WTC11 (cell line): ENCODE data around the gene KIF17. TPM values are rescaled to one million over a fixed set of nuclear protein-coding genes. Genes with fewer than 3 reads are reported as not detected.
A peak's percentile ranks its signal among the peaks of the same experiment; 100 is the strongest.

Experiments used
- ATAC-seq: fragments of 200-7000 bp; cut with Tn5 transposase; 2 replicates; pipeline ENCODE4 v1.10.0; 2021; ENCODE audit warnings: mild to moderate bottlenecking, moderate library complexity
- CTCF ChIA-PET: fragments of 300-600 bp; sonication (Branson Sonifier 250); formaldehyde crosslinking; loops from one replicate; lab custom pipeline; 2021; ENCODE audit warnings: antibody characterized with exemption; lab: Charles Lee
- POLR2A ChIA-PET: fragments of 350-600 bp; sonication (Branson Sonifier 250); formaldehyde crosslinking; loops from one replicate; lab custom pipeline; 2021; ENCODE audit warnings: antibody characterized with exemption; lab: Charles Lee
- DNase-seq: peaks from one replicate; pipeline ENCODE4 v3.0.0; 2021; ENCODE audit warnings: low spot score
- H3K27ac Mint-ChIP-seq: 2 replicates; pipeline ENCODE4 v1.8.0; 2021; ENCODE audit warnings: mixed read lengths
- H3K27me3 Mint-ChIP-seq: 2 replicates; pipeline ENCODE4 v1.8.0; 2021; ENCODE audit warnings: low read depth, mild to moderate bottlenecking, moderate library complexity, mixed read lengths
- H3K36me3 Mint-ChIP-seq: 2 replicates; pipeline ENCODE4 v1.8.0; 2021; ENCODE audit warnings: mixed read lengths
- H3K4me1 Mint-ChIP-seq: 2 replicates; pipeline ENCODE4 v1.8.0; 2022; ENCODE audit warnings: mixed read lengths
- H3K4me3 Mint-ChIP-seq: 2 replicates; pipeline ENCODE4 v1.8.0; 2021; ENCODE audit warnings: mild to moderate bottlenecking, moderate library complexity, mixed read lengths
- H3K9me3 Mint-ChIP-seq: 2 replicates; pipeline ENCODE4 v1.8.0; 2021; ENCODE audit warnings: mixed read lengths
- CBFB ChIP-seq: sonication (generic); formaldehyde crosslinking; IDR thresholded peaks from 2 replicates; pipeline ENCODE4 v1.8.1; 2022; ENCODE audit warnings: mild to moderate bottlenecking, low read depth, missing genetic modification reagents
- E2F4 ChIP-seq: sonication (generic); formaldehyde crosslinking; IDR thresholded peaks from 2 replicates; pipeline ENCODE4 v1.8.1; 2022; ENCODE audit warnings: low read depth, mild to moderate bottlenecking, moderate library complexity, missing genetic modification reagents, borderline replicate concordance
- ETV6 ChIP-seq: sonication (generic); formaldehyde crosslinking; IDR thresholded peaks from 2 replicates; pipeline ENCODE4 v1.8.1; 2022; ENCODE audit warnings: mild to moderate bottlenecking, missing genetic modification reagents
- FOXJ3 ChIP-seq: sonication (generic); formaldehyde crosslinking; IDR thresholded peaks from 2 replicates; pipeline ENCODE4 v1.9.0; 2021; ENCODE audit warnings: missing genetic modification reagents, mild to moderate bottlenecking, borderline replicate concordance
- FOXP1 ChIP-seq: sonication (generic); formaldehyde crosslinking; IDR thresholded peaks from 2 replicates; pipeline ENCODE4 v1.8.0; 2022; ENCODE audit warnings: missing genetic modification reagents, mild to moderate bottlenecking, moderate library complexity, borderline replicate concordance
- GRHL2 ChIP-seq: fragments of 250-450 bp; sonication (Bioruptor Pico); IDR thresholded peaks from 2 replicates; pipeline ENCODE4 v1.8.0; 2022; ENCODE audit warnings: mild to moderate bottlenecking, moderate library complexity; ENCODE audit not compliant: insufficient replicate concordance, severe bottlenecking
- IRF2 ChIP-seq: sonication (generic); formaldehyde crosslinking; IDR thresholded peaks from 2 replicates; pipeline ENCODE4 v1.8.0; 2022; ENCODE audit warnings: low read depth, missing genetic modification reagents, borderline replicate concordance
- KAT7 ChIP-seq: sonication (generic); formaldehyde crosslinking; IDR thresholded peaks from 2 replicates; pipeline ENCODE4 v1.8.1; 2023; ENCODE audit warnings: missing genetic modification reagents, mild to moderate bottlenecking, borderline replicate concordance
- NFATC4 ChIP-seq: fragments of 250-450 bp; sonication (Bioruptor Pico); IDR thresholded peaks from 2 replicates; pipeline ENCODE4 v1.9.0; 2021; ENCODE audit warnings: mild to moderate bottlenecking
- STAT6 ChIP-seq: sonication (generic); formaldehyde crosslinking; conservative IDR thresholded peaks from 2 replicates; pipeline ENCODE4 v1.8.1; 2023; ENCODE audit warnings: mild to moderate bottlenecking, low read depth, missing genetic modification reagents, moderate library complexity
- TEAD1 ChIP-seq: sonication (generic); formaldehyde crosslinking; IDR thresholded peaks from 2 replicates; pipeline ENCODE4 v1.8.0; 2022; ENCODE audit warnings: mild to moderate bottlenecking, missing genetic modification reagents
- TEAD4 ChIP-seq: sonication (generic); formaldehyde crosslinking; IDR thresholded peaks from 2 replicates; pipeline ENCODE4 v1.8.0; 2022; ENCODE audit warnings: mild to moderate bottlenecking, missing genetic modification reagents
- TP53 ChIP-seq: sonication (generic); formaldehyde crosslinking; IDR thresholded peaks from 2 replicates; pipeline ENCODE4 v1.8.1; 2023; ENCODE audit warnings: mild to moderate bottlenecking, missing genetic modification reagents
- USF1 ChIP-seq: sonication (generic); formaldehyde crosslinking; IDR thresholded peaks from 2 replicates; pipeline ENCODE4 v1.8.0; 2022; ENCODE audit warnings: mild to moderate bottlenecking, missing genetic modification reagents
- ZBTB43 ChIP-seq: sonication (generic); formaldehyde crosslinking; IDR thresholded peaks from 2 replicates; pipeline ENCODE4 v1.8.1; 2023; ENCODE audit warnings: mild to moderate bottlenecking, missing genetic modification reagents
- ZNF138 ChIP-seq: sonication (generic); formaldehyde crosslinking; conservative IDR thresholded peaks from 2 replicates; pipeline ENCODE4 v1.8.1; 2022; ENCODE audit warnings: mild to moderate bottlenecking, moderate library complexity, missing genetic modification reagents
- ZNF219 ChIP-seq: sonication (generic); formaldehyde crosslinking; IDR thresholded peaks from 2 replicates; pipeline ENCODE4 v1.8.0; 2023; ENCODE audit warnings: missing genetic modification reagents, mild to moderate bottlenecking, borderline replicate concordance
- ZNF416 ChIP-seq: fragments of 250-450 bp; sonication (Bioruptor Pico); IDR thresholded peaks from 2 replicates; pipeline ENCODE4 v1.9.0; 2021; ENCODE audit warnings: mild to moderate bottlenecking, inconsistent platforms
- ZNF425 ChIP-seq: fragments of 250-450 bp; sonication (Bioruptor Pico); conservative IDR thresholded peaks from 2 replicates; pipeline ENCODE4 v1.9.0; 2021; ENCODE audit warnings: mild to moderate bottlenecking
- ZNF532 ChIP-seq: fragments of 250-450 bp; sonication (Bioruptor Pico); IDR thresholded peaks from 2 replicates; pipeline ENCODE4 v1.9.0; 2021; ENCODE audit warnings: mild to moderate bottlenecking, borderline replicate concordance
- total RNA-seq: library from RNA; stranded (reverse); gene quantifications from 3 replicates; pipeline ENCODE4 v1.2.3, GENCODE V29; 2021
- TF ChIP-seq, protein P1 (sequence below): sonication (generic); formaldehyde crosslinking; IDR thresholded peaks from 2 replicates; pipeline ENCODE4 v1.8.1; 2023; ENCODE audit warnings: mild to moderate bottlenecking, missing genetic modification reagents
- TF ChIP-seq, protein P2 (sequence below): sonication (generic); formaldehyde crosslinking; IDR thresholded peaks from 2 replicates; pipeline ENCODE4 v1.8.0; 2023; ENCODE audit warnings: missing genetic modification reagents

KIF17 gene
- total RNA-seq, 1 experiment from 2014 or later = 8.1 TPM

- H3K27me3 Mint-ChIP-seq = peaks cover 55% of the 10 kb centered on the region
- DNase-seq (peak; percentile 86), ATAC-seq (peak; percentile 82)
- peaks cover 36% of the 10 kb centered on the region for H3K4me1 Mint-ChIP-seq
- H3K36me3 Mint-ChIP-seq = no peaks in the 10 kb centered on the region
- H3K27ac Mint-ChIP-seq = no peak overlapping the region
- H3K4me3 Mint-ChIP-seq = peak overlapping the region; percentile 87
- H3K9me3 Mint-ChIP-seq = no peaks in the 10 kb centered on the region
- ChIA-PET CTCF (interaction anchor here (0.6 to 9.0 kb wide), 4 partner anchors 14 to 463 kb away, joined by 3 to 124 read pairs (median 8); partner anchors contain the start of gene KIF17), POLR2A (interaction anchor here (1.1 to 3.4 kb wide), 2 partner anchors 35 to 55 kb away, joined by 3 to 14 read pairs; partner anchors contain the start of gene HP1BP3)
- TF ChIP-seq TEAD4 (no peak), CBFB (no peak), ZNF532 (CRISPR knock-in tag) (no peak), ZBTB43 (CRISPR knock-in tag) (no peak), ZNF425 (CRISPR knock-in tag) (no peak), E2F4 (CRISPR knock-in tag) (no peak), ETV6 (0 out of 2 replicates have a peak, but pooled peaks have one; percentile 38), ZNF416 (CRISPR knock-in tag) (no peak), ZNF219 (CRISPR knock-in tag) (no peak), FOXP1 (CRISPR knock-in tag) (no peak), STAT6 (no peak), FOXJ3 (CRISPR knock-in tag) (no peak), KAT7 (CRISPR knock-in tag) (no peak), USF1 (no peak), NFATC4 (CRISPR knock-in tag) (no peak), ZNF138 (CRISPR knock-in tag) (no peak), TEAD1 (CRISPR knock-in tag) (peak; percentile 45; the same call in 1 of the 2 replicates), GRHL2 (CRISPR knock-in tag) (no peak), IRF2 (CRISPR knock-in tag) (no peak), TP53 (no peak)
- TF ChIP-seq, protein P1, sequence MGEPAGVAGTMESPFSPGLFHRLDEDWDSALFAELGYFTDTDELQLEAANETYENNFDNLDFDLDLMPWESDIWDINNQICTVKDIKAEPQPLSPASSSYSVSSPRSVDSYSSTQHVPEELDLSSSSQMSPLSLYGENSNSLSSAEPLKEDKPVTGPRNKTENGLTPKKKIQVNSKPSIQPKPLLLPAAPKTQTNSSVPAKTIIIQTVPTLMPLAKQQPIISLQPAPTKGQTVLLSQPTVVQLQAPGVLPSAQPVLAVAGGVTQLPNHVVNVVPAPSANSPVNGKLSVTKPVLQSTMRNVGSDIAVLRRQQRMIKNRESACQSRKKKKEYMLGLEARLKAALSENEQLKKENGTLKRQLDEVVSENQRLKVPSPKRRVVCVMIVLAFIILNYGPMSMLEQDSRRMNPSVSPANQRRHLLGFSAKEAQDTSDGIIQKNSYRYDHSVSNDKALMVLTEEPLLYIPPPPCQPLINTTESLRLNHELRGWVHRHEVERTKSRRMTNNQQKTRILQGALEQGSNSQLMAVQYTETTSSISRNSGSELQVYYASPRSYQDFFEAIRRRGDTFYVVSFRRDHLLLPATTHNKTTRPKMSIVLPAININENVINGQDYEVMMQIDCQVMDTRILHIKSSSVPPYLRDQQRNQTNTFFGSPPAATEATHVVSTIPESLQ (CRISPR knock-in tag) = no peak
- TF ChIP-seq, protein P2, sequence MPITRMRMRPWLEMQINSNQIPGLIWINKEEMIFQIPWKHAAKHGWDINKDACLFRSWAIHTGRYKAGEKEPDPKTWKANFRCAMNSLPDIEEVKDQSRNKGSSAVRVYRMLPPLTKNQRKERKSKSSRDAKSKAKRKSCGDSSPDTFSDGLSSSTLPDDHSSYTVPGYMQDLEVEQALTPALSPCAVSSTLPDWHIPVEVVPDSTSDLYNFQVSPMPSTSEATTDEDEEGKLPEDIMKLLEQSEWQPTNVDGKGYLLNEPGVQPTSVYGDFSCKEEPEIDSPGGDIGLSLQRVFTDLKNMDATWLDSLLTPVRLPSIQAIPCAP (CRISPR knock-in tag) = no peak
Observed at GRCh38 chr1:20732071-20732587, 14.3 kb upstream of the KIF17 start.
